Measurements from ENCODE around the gene PDLIM4.

The PDLIM4 gene

GRCh38 chr5:132228241-132229035 is 29.1 kb upstream of the PDLIM4 start:
- TF ChIP-seq TAF1 (IDR thresholded peaks at IDR 0.05; ENCODE audit: borderline replicate concordance, low read depth, low read length), result no peak
- TF ChIP-seq POLR2AphosphoS5 (IDR thresholded peaks at IDR 0.05; ENCODE audit: low read depth, low read length), result no peak
- no peak for TF ChIP-seq POLR2A (IDR thresholded peaks at IDR 0.05; ENCODE audit: low read depth, low read length)
- FAIRE-seq (no peak), DNase-seq (ENCODE audit: insufficient read length) (no peak)

DNA sequence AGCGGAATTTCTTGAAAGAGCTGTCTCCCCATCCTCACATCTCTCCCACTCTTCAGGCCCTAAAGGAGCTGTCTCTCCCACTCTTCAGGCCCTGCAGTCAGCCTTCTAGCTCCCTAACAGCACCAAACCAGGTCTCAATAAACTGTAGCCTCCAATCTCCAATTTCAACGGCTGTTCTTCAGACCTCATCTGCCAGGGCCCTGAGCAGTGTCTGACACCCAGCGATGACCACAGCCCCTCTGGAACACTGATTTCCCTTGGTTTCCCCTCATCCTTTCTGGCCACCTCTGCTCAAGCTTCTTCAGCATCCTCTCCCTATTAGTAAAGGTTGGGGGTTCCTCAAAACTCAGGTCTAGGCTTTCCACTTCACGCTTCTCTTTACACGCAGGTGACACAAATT is 28.3 kb upstream of the PDLIM4 start:
- no peak for DNase-seq (ENCODE audit: insufficient read length)
- FAIRE-seq, result no peak
- no peak for TF ChIP-seq TAF1 (IDR thresholded peaks at IDR 0.05; ENCODE audit: borderline replicate concordance, low read depth, low read length)
- TF ChIP-seq POLR2A (IDR thresholded peaks at IDR 0.05; ENCODE audit: low read depth, low read length), result no peak
- TF ChIP-seq POLR2AphosphoS5 (IDR thresholded peaks at IDR 0.05; ENCODE audit: low read depth, low read length), result no peak

DNA sequence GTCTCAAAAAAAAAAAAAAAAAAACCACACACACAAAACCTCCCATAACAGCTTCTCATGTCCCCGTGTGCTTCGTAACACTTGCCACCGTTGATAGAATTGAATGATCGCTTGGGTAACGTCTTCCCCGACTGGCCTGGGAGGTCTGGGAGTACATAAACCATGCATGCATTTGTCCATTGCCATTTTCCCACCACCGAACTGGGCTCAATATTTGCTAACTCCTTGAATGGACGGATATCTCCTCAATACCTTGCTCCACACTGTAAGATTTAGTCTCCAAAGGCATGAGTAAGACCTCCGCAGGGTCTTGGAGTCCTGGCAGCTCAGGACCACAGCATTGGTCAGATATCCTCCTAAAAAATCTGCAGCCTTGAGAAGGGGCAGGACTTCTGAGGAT is 26.6 kb upstream of the PDLIM4 start:
- DNase-seq (ENCODE audit: insufficient read length), result no peak
- no peak for TF ChIP-seq TAF1 (IDR thresholded peaks at IDR 0.05; ENCODE audit: borderline replicate concordance, low read depth, low read length)
- no peak for TF ChIP-seq POLR2A (IDR thresholded peaks at IDR 0.05; ENCODE audit: low read depth, low read length)
- TF ChIP-seq POLR2AphosphoS5 (IDR thresholded peaks at IDR 0.05; ENCODE audit: low read depth, low read length), result no peak
- FAIRE-seq, result no peak

DNA sequence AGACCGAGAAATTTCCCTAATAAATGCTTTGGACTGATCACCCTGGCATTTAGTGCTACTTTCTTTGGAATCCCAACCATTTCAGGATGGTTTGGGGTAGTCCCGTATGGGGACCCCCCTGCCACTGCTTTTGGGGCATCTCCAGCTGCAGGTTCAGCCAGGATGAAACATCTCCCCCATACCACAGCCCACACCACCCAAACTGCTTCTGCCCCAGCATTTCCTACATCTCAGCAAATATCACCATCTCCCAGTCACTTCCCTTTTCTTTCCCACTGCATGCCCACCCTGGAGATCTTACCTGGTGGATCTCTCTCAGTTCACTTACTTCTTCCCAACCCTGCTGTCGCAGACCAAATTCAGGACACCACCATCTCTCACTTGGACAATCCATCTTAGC is 25.0 kb upstream of the PDLIM4 start:
- FAIRE-seq (no peak), DNase-seq (ENCODE audit: insufficient read length) (no peak)
- TF ChIP-seq POLR2AphosphoS5 (IDR thresholded peaks at IDR 0.05; ENCODE audit: low read depth, low read length) (no peak), POLR2A (IDR thresholded peaks at IDR 0.05; ENCODE audit: low read depth, low read length) (no peak), TAF1 (IDR thresholded peaks at IDR 0.05; ENCODE audit: borderline replicate concordance, low read depth, low read length) (no peak)

GRCh38 chr5:132233081-132233480 is 24.4 kb upstream of the PDLIM4 start:
- TF ChIP-seq TAF1 (IDR thresholded peaks at IDR 0.05; ENCODE audit: borderline replicate concordance, low read depth, low read length) (no peak), POLR2AphosphoS5 (IDR thresholded peaks at IDR 0.05; ENCODE audit: low read depth, low read length) (no peak), POLR2A (IDR thresholded peaks at IDR 0.05; ENCODE audit: low read depth, low read length) (no peak)
- FAIRE-seq, result no peak
- no peak for DNase-seq (ENCODE audit: insufficient read length)

DNA sequence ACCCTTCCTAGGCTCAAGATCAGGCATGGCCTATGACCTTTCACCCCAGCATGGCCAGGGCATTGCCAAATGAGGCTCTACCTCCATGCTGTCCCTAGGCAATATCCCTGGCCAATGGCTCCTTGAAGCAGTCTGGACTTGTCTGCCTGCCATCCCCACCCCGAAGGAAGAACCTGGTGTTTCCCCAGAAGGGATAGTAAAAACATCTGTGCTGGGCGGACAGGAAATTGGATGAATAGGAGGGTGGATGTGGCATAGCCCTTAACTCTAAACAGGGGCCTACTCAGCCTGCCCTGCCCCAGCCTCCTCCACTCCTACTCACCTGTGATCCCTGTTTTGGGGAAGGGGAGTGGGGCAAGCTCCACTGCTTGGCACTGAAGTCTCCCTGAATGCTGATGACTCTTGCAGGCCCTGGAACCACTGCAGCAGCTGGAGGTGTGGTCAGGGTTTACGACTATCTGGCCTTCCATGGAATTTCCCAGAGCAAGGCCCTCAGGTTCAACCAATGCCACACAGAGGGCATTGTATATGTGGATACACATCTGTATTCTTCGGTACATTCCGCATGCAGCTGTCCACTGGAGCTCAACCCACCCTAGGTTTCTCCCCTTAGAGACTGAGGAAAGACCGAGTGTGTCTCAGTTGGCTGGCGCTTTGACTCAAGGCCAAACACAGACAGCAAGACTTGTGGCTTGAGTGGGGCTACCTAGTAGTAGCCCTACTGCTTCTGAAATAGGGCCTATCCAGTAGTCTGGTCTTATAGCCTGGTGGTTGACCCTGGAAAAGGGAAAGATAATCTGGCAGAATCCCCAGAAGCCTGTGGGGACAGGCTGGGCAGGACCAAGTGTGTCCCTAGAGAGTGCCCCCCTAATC is 23.4 kb upstream of the PDLIM4 start:
- TF ChIP-seq POLR2AphosphoS5 (IDR thresholded peaks at IDR 0.05; ENCODE audit: low read depth, low read length), result no peak
- no peak for TF ChIP-seq POLR2A (IDR thresholded peaks at IDR 0.05; ENCODE audit: low read depth, low read length)
- TF ChIP-seq TAF1 (IDR thresholded peaks at IDR 0.05; ENCODE audit: borderline replicate concordance, low read depth, low read length), result no peak
- FAIRE-seq (no peak), DNase-seq (ENCODE audit: insufficient read length) (no peak)

DNA sequence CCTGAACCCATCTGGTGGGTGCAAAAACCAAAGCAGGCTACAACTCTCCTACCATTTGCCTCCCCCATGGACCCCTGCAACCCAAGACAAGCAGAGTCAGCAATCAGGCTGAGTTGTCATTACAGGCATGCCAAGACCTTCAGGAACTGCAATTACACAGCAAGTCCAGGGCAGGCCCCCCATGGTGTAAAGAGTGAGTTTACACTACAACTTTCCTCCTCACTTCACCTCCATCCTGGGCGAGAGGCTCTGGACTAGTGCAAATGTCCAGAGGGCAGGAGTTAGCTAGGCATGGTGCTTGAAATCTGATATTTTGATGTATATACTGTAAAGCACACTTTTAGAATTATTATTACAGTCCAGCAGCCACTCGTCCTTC is 22.8 kb upstream of the PDLIM4 start:
- TF ChIP-seq POLR2AphosphoS5 (IDR thresholded peaks at IDR 0.05; ENCODE audit: low read depth, low read length) (no peak), POLR2A (IDR thresholded peaks at IDR 0.05; ENCODE audit: low read depth, low read length) (no peak), TAF1 (IDR thresholded peaks at IDR 0.05; ENCODE audit: borderline replicate concordance, low read depth, low read length) (no peak)
- no peak for FAIRE-seq
- no peak for DNase-seq (ENCODE audit: insufficient read length)

DNA sequence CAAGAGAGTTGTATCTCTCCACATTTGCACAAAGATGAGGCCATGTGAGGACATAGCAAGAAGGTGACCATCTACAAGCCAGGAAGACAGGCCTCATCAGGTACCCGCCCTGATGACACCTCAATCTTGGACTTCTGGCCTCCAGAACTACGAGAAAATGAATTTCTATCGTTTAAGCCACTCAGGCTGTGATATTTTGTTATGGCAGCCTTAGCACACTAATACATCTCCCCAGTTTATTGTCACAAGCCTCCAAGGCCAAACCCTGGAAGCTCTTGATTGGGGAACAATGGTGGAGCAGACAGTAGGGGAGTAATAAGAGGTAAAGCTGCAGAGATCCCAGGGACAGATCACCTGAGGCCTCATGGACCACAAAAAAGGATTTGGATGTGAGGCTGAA is 22.2 kb upstream of the PDLIM4 start:
- no peak for FAIRE-seq
- TF ChIP-seq TAF1 (IDR thresholded peaks at IDR 0.05; ENCODE audit: borderline replicate concordance, low read depth, low read length), result no peak
- no peak for TF ChIP-seq POLR2AphosphoS5 (IDR thresholded peaks at IDR 0.05; ENCODE audit: low read depth, low read length)
- no peak for TF ChIP-seq POLR2A (IDR thresholded peaks at IDR 0.05; ENCODE audit: low read depth, low read length)
- no peak for DNase-seq (ENCODE audit: insufficient read length)

DNA sequence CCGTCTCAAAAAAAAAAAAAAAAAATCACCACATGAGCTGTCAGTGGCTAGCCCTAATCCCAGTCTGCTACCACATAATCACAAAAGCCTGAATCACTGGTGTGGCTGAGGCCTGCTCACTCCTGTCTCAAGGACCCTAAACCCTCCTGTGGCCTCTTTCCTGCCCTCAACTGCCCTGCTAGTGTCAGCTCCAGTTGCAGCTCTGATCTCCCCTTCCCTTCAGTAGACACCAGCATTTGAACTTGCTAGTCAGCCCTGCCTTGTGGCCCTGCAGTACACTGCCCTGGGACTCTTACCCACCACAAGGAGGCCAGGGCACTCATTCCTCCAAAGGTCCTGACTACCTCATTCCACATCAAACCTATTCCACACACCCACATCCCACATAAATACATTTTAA is 20.4 kb upstream of the PDLIM4 start:
- TF ChIP-seq POLR2A (IDR thresholded peaks at IDR 0.05; ENCODE audit: low read depth, low read length) (no peak), POLR2AphosphoS5 (IDR thresholded peaks at IDR 0.05; ENCODE audit: low read depth, low read length) (no peak), TAF1 (IDR thresholded peaks at IDR 0.05; ENCODE audit: borderline replicate concordance, low read depth, low read length) (no peak)
- FAIRE-seq, result no peak
- no peak for DNase-seq (ENCODE audit: insufficient read length)

GRCh38 chr5:132237670-132238069 is 19.8 kb upstream of the PDLIM4 start:
- DNase-seq (ENCODE audit: insufficient read length) (no peak), FAIRE-seq (no peak)
- no peak for TF ChIP-seq POLR2AphosphoS5 (IDR thresholded peaks at IDR 0.05; ENCODE audit: low read depth, low read length)

DNA sequence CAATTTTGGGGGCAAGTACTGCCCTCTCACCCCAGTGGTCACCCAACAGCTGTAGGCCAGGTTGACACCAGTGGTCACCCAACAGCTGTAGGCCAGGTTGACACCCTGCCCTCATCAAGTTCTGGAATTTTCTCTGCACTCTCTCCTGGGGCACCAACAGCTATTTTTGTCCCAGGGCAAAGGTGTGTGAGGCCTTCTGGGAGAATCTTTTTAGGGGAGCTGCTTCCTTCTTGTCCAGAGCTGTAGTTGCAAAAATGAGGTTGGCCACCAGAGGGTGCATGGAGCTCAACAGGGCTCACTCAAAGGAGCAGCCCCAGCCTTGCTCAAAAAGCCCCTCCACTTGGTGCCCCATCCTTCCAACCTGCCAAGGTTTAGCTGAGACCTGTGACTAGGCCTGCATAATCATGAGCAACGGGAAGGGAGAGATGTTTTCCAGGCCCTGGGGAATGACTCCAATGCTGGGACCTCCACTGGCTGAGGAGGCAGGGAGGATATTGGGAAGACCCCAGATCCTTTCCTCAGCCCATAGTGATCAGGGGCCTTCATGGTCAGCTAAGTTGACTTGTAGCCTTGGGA is 19.2 kb upstream of the PDLIM4 start:
- FAIRE-seq, result peak; percentile 40
- DNase-seq (ENCODE audit: insufficient read length), result no peak
- TF ChIP-seq POLR2AphosphoS5 (IDR thresholded peaks at IDR 0.05; ENCODE audit: low read depth, low read length) (no peak), POLR2A (IDR thresholded peaks at IDR 0.05; ENCODE audit: low read depth, low read length) (no peak), TAF1 (IDR thresholded peaks at IDR 0.05; ENCODE audit: borderline replicate concordance, low read depth, low read length) (no peak)

All from GM12892 (cell line).